SK-N-SH treated with all-trans-retinoic acid at 6 μM for 48 hours (cell line): ENCODE data around the gene ISX.
"Not testable (repeated sequence)": the region's sequence is repeated elsewhere in the genome, so short reads cannot be mapped to it uniquely, and the experiment has no call there.

Source experiments
- ARNTL ChIP-seq: fragments of 450-650 bp; formaldehyde crosslinking; IDR thresholded peaks from 2 replicates; pipeline ENCODE4 v1.5.0; 2020; ENCODE audit warnings: low read depth, mild to moderate bottlenecking, moderate library complexity, borderline replicate concordance
- BACH2 ChIP-seq: fragments of 250-450 bp; sonication (Bioruptor Pico); IDR thresholded peaks from 2 replicates; pipeline ENCODE4 v1.9.0; 2021; ENCODE audit warnings: mild to moderate bottlenecking, borderline replicate concordance
- CSRNP3 ChIP-seq: fragments of 250-450 bp; sonication (Bioruptor Pico); IDR thresholded peaks from 2 replicates; pipeline ENCODE4 v1.5.1; 2021; ENCODE audit warnings: mild to moderate bottlenecking, moderate library complexity
- ISL1 ChIP-seq: fragments of 250-450 bp; sonication (Bioruptor Pico); IDR thresholded peaks from 2 replicates; pipeline ENCODE4 v2.1.2; 2022; ENCODE audit warnings: mild to moderate bottlenecking, moderate library complexity
- TCF4 ChIP-seq: fragments of 250-450 bp; sonication (Bioruptor Pico); IDR thresholded peaks from 2 replicates; pipeline ENCODE4 v1.8.0; 2021; ENCODE audit warnings: mild to moderate bottlenecking, moderate library complexity, borderline replicate concordance
- TOX ChIP-seq: fragments of 250-450 bp; sonication (Bioruptor Pico); IDR thresholded peaks from 2 replicates; pipeline ENCODE4 v1.8.0; 2021; ENCODE audit warnings: mild to moderate bottlenecking, moderate library complexity, borderline replicate concordance
- TSHZ2 ChIP-seq: fragments of 250-450 bp; sonication (Bioruptor Pico); IDR thresholded peaks from 2 replicates; pipeline ENCODE4 v1.5.0; 2020; ENCODE audit warnings: mild to moderate bottlenecking, moderate library complexity
- ZFP3 ChIP-seq: fragments of 250-450 bp; sonication (Bioruptor Pico); IDR thresholded peaks from 2 replicates; pipeline ENCODE4 v1.5.0; 2020; ENCODE audit warnings: mild to moderate bottlenecking, moderate library complexity
- ZFP30 ChIP-seq: fragments of 450-650 bp; formaldehyde crosslinking; IDR thresholded peaks from 2 replicates; pipeline ENCODE4 v1.5.0; 2022; ENCODE audit warnings: mild to moderate bottlenecking, moderate library complexity
- ZNF565 ChIP-seq: fragments of 450-650 bp; formaldehyde crosslinking; conservative IDR thresholded peaks from 2 replicates; pipeline ENCODE4 v1.5.0; 2020; ENCODE audit warnings: low read depth, mild to moderate bottlenecking, moderate library complexity
- TF ChIP-seq, protein P1 (sequence below): fragments of 250-450 bp; sonication (Bioruptor Pico); IDR thresholded peaks from 2 replicates; pipeline ENCODE4 v1.8.0; 2020; ENCODE audit warnings: mild to moderate bottlenecking, moderate library complexity, borderline replicate concordance

- TF ChIP-seq ARNTL; TOX; ZFP30 (CRISPR knock-in tag); TSHZ2 (CRISPR knock-in tag); TCF4 (CRISPR knock-in tag); ZNF565 (CRISPR knock-in tag); ISL1 (CRISPR knock-in tag); ZFP3 (CRISPR knock-in tag); BACH2; CSRNP3 (CRISPR knock-in tag): not testable (repeated sequence)
- TF ChIP-seq, protein P1, sequence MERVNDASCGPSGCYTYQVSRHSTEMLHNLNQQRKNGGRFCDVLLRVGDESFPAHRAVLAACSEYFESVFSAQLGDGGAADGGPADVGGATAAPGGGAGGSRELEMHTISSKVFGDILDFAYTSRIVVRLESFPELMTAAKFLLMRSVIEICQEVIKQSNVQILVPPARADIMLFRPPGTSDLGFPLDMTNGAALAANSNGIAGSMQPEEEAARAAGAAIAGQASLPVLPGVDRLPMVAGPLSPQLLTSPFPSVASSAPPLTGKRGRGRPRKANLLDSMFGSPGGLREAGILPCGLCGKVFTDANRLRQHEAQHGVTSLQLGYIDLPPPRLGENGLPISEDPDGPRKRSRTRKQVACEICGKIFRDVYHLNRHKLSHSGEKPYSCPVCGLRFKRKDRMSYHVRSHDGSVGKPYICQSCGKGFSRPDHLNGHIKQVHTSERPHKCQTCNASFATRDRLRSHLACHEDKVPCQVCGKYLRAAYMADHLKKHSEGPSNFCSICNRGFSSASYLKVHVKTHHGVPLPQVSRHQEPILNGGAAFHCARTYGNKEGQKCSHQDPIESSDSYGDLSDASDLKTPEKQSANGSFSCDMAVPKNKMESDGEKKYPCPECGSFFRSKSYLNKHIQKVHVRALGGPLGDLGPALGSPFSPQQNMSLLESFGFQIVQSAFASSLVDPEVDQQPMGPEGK, result not testable (repeated sequence)
These were observed 15.9 kb upstream of the ISX start for GRCh38 chr22:35050038-35050437.
